HL-60/S4 treated with phorbol 12-myristate 13-acetate at 8.2 ng/mL for 4 days and 3 days (cell line): ENCODE results near the gene PTPRN2.

ENCODE experiments used
- in situ Hi-C: fragments of 300-500 bp; cut with MboI; formaldehyde crosslinking; loops from 2 replicates; pipeline ENCODE4 v1.15.0; 2022; ENCODE audit warnings: low sequenced_read_pairs

The PTPRN2 gene

DNA sequence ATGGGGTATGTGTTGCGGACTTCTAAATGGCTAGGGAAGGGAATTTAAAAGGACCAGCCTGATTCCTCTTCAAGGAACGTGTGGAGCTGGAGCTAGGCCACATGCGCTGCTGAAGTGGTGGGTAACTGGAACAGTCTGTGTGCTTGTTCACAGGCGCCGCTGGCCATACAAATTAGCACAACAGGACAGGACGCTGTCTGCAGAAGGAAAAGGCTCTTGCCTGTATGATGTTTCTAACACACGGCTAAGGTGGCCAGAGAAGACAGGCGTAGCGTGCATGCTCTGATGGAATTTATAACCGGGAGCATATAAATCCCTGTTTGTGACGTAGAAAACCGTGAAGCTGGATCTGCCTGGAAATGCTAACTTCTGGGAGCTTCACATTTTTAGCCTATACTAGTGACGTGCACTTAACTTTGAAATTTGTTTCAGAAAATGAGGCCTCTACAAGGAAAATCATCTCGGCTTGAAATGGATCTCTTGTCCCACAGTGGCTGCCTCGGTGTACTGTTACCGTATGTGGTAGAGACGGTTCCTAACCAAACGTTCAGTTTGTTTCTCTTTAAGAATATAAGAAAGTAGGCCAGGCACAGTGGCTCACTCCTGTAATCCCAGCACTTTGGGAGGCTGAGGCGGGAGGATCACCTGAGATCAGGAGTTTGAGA lies 569.4 kb downstream of the PTPRN2 start:
- in situ Hi-C loops: no loop called here

- in situ Hi-C loops: no loop called here
These were observed 570.2 kb downstream of the PTPRN2 start for GRCh38 chr7:158017111-158018097.

DNA sequence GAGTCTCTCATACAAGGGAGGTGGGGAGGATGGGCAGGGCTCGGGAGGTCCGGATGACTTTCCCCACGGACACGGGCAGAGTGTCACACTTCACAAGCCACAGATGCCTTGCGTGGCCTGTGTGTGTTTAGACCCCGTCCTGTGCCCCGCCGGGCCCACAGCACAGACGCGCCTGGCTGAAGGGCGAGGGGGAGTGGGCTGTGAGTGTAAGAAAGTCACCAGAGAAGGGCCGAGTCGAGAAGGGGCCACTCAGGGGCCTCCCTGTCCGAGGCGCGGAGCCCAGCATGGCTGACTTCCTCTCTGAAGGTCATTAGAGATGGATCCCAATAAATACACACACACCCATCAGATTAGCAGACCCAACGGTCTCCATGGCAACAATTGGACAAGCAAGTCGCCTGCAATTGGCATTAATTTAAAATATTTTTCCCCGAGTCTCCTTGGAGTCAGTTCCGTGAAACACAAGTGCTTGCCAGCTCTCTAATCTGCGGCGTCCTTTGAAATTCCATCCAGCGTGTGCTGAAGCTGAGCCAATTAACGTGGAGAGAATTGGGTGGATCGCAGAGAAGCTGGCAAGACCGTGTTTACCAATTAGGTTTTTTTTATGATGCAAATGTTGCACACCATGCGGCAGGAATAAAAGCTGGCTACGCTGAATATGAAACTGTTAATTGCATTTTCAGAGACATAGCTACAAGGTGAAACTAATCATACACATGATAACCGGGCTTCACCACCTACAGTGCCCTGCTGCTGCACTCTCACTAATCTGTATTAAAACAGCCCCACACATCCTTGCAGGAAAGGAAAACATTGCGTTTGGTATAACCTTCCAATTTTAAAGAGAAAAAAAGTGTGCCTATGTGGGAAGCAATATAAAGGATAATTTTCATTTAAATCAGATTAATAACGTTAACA lies 571.2 kb downstream of the PTPRN2 start:
- in situ Hi-C loops: no loop called here

DNA sequence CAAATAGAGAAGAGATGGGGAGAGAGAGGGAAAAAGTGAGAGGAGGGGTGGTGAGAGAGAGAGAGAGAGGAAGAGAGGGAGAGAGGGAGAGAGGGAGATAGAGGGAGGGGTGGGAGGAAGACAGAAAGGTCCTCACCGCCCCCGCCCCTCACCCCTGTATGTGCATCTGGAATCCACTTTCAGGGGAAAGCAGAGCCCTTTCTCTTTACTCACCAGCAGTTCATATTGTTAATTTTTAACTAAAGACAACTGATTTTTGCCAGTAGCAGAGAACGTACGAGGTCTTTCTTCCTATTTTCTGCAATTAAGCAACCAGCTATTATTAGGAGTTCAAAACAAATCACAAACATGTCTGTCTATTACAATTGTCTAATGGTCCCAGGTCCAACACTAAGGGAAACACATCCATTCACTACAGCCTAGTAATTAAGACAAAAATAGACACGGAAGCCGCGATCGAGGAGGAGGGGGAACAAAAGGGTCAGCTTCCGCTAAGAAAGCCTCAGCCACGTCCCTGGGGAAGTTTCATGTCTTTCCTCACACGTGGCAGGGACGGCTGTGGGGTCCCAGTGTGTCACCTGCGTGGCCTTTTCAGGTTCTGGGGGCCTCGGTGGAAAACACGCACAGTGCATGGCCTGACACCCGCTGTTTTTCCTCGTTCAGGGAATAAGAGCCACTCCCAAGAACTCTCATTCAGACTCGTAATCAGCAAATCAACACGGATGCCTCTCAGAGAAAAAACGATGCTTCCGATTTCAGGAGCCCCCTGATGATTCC lies 572.0 kb downstream of the PTPRN2 start:
- in situ Hi-C loops: no loop called here

- in situ Hi-C loops: no loop called here
These were observed 572.6 kb downstream of the PTPRN2 start for GRCh38 chr7:158014976-158015375.

GRCh38 chr7:158013085-158013668 lies 574.4 kb downstream of the PTPRN2 start:
- in situ Hi-C loops: no loop called here

GRCh38 chr7:158011941-158012340 lies 575.7 kb downstream of the PTPRN2 start:
- in situ Hi-C loops: no loop called here

GRCh38 chr7:158010961-158011693 lies 576.5 kb downstream of the PTPRN2 start:
- in situ Hi-C loops: no loop called here

DNA sequence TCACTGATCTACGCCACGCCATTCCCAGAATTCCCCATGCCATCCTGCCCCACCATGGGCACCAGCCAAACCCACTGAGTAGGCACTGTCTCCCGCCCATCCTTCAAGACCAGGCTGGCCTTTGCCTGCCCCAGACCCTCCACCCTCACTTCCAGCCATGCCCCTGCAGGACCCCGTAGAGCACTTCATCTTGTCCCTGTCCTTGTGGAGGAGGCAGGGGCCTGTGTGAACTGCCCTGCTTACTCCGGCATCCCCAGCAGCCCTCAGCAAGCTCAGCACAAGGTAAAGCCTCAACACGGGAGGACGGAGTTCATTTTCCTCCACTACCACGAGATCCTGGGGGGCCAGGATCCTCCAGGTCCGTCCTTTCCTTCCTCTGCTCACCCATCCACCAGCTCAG lies 577.7 kb downstream of the PTPRN2 start:
- in situ Hi-C loops: no loop called here

DNA sequence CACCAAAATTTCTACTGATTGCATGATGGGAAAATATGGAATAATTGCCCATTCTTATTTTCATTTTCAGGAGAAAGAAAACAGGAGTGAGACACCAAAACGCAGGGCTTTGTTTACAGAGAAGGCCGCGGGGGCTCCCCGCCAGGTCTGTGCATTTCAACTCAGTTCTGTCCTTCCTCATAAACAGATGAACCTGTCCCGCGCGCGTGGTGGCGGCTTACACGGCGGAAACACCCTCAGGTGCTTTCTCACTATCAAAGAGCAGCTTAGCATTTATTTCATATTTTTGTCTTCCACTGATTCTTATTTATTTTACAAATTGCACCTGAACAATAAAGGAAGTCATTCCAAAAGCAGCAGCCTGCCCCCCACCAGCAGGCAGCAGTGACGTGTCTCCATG lies 579.4 kb downstream of the PTPRN2 start:
- in situ Hi-C loops: no loop called here

DNA sequence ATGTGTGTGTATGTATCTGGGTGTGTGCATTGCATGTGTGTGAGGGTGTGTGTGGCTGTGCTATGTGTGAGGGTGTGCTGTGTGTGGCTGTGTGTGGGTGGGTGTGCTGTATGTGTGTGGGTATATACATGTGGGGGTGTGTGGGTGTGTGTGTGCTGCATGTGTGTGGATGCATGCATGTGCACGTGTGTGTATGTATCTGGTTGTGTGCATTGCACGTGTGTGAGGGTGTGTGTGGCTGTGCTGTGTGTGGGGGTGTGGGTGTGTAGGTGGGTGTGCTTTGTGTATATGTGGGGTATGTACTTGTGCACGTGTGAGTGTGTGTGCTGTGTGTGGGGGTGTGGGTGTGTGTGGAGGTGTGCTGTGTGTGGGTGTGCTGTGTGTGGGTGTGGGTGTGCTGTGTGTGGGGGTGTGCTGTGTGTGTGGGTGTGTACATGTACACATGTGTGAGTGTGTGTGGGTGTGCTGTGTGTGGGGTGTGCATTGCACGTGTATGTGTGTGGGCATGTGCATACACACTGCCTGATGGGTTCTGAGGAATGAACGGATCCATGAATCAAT lies 579.8 kb downstream of the PTPRN2 start:
- in situ Hi-C loops: no loop called here

- in situ Hi-C loops: no loop called here
These were observed 580.6 kb downstream of the PTPRN2 start for GRCh38 chr7:158006841-158007696.

DNA sequence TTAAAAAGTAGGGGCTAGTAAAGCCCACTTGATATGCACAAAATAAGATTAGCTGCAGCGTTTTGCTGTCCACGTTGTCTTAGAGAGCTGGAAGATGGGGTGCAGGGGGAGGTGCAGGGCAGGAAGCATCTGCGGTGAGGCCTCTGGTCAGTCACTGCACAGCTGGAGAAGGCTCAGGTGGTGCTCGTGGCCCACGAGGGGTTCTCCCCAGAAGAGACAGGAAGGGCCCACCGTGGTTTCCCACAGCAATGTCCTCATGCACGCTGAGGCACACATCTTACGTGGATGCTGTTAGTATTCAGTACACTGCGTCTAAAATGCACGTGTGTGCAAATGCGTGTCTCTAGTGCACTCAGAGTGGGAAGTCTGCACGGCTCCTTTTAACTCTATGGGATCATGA lies 582.1 kb downstream of the PTPRN2 start:
- in situ Hi-C loops: no loop called here

DNA sequence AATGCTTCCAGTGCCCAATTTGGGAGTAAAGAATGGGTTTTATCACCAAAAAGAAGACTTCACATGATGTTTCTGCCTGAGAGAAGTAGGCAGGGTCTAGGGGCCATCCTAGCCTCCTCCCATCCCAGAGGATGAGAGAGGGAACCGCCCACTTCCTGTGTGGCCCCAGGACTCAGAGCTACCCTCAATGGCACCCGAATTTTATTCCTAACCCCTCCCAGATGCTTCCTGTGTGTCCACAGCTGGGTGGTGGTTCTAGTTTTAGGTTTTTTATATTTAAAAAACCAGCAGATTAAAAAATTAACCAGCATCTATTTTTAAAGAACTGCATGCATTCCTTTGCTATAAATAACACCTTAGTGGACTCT lies 583.5 kb downstream of the PTPRN2 start:
- in situ Hi-C loops: no loop called here

GRCh38 chr7:158003441-158004122 lies 584.0 kb downstream of the PTPRN2 start:
- in situ Hi-C loops: no loop called here

GRCh38 chr7:158002486-158003080 lies 585.0 kb downstream of the PTPRN2 start:
- in situ Hi-C loops: no loop called here
